ENCODE data around the gene CCDC33. TPM values are rescaled to one million over a fixed set of nuclear protein-coding genes. Genes with fewer than 3 reads are reported as not detected.

Gene CCDC33
- not detected for total RNA-seq

GRCh38 chr15:74235962-74236361 is at the start of gene CCDC33:
CCDC33 (plus strand) TSS chr15:74236326; CDS start chr15:74236720, 394 bp downstream.
- Mint-ChIP-seq H3K27me3 (ENCODE audit: low read depth) (no peaks in the 10 kb centered on the region), H3K27ac (peak within 1 kb of the TSS; percentile 33), H3K4me3 (no peak within 1 kb of the TSS), H3K4me1 (ENCODE audit: low read depth) (no peaks in the 10 kb centered on the region), H3K9me3 (no peaks in the 10 kb centered on the region), H3K36me3 (ENCODE audit: low read depth) (no peaks in the 10 kb centered on the region)
- DNase-seq, result no peak
- intact Hi-C loops (cut with micrococcal nuclease), result no loop called here
- CTCF ChIA-PET, result interaction anchor here (0.7 kb wide), 1 partner anchor 86 kb away, joined by 3 read pairs; no protein-coding TSS in a partner anchor

DNA sequence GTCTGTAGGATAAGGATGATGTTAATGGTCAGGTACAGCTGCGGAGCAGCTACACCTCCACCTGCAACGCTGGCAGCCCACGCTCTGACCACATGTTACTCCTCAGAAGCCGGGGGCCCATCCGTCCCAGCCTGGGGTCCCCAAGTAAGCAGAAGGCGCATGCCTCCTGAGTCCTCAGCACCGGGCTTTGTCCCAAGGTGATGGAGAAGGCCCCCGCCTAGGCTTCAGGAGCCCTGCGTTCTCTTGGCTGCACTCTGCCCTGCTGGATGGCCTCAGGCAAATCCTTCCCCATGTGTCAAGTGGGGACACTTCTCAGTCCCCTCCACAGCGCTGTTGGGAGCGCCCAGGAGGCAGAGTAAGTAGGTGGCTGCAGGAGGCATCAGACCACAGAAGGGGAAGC is 47.9 kb upstream of the CCDC33 start:
- intact Hi-C loops (cut with micrococcal nuclease), result no loop called here
- Mint-ChIP-seq H3K4me1 (ENCODE audit: low read depth) (no peaks in the 10 kb centered on the region), H3K27ac (no peak overlapping the region), H3K4me3 (no peak overlapping the region), H3K36me3 (ENCODE audit: low read depth) (no peaks in the 10 kb centered on the region), H3K27me3 (ENCODE audit: low read depth) (peaks cover 3% of the 10 kb centered on the region), H3K9me3 (no peaks in the 10 kb centered on the region)
- no peak for DNase-seq
- CTCF ChIA-PET, result no interaction called here

- Mint-ChIP-seq H3K4me1 (ENCODE audit: low read depth) (no peaks in the 10 kb centered on the region), H3K4me3 (no peak overlapping the region), H3K27ac (no peak overlapping the region), H3K27me3 (ENCODE audit: low read depth) (peaks cover 3% of the 10 kb centered on the region), H3K9me3 (no peaks in the 10 kb centered on the region), H3K36me3 (ENCODE audit: low read depth) (no peaks in the 10 kb centered on the region)
- intact Hi-C loops (cut with micrococcal nuclease), result no loop called here
- no peak for DNase-seq
- CTCF ChIA-PET, result no interaction called here
Observed at GRCh38 chr15:74191798-74192197, 44.3 kb upstream of the CCDC33 start.

DNA sequence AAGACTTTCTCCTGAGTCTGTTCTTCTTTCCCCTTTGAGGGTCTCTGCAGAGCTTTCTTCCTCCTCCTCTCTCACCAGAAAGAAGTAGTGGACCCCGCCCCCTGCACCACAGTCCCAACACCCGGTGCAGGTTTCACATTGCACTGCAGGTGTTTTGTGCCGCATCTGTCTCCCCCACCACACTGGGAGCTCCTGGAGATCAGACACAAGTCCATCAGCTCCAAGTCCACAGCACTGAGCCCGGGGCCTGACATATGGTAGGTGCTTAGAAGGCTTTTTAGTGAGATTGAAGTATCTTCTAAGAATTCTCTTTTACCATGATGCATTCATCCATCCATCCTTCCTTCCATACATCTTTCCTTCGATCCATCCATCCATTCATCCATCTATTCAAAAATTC is 43.4 kb upstream of the CCDC33 start:
- DNase-seq, result no peak
- intact Hi-C loops (cut with micrococcal nuclease), result no loop called here
- no peak overlapping the region for H3K4me3 Mint-ChIP-seq
- CTCF ChIA-PET, result interaction anchor here (0.6 kb wide), 1 partner anchor 167 kb away, joined by 3 read pairs; no protein-coding TSS in a partner anchor
- peaks cover 3% of the 10 kb centered on the region for H3K27me3 Mint-ChIP-seq (ENCODE audit: low read depth)
- H3K36me3 Mint-ChIP-seq (ENCODE audit: low read depth), result no peaks in the 10 kb centered on the region
- H3K27ac Mint-ChIP-seq, result no peak overlapping the region
- no peaks in the 10 kb centered on the region for H3K4me1 Mint-ChIP-seq (ENCODE audit: low read depth)
- H3K9me3 Mint-ChIP-seq, result no peaks in the 10 kb centered on the region

GRCh38 chr15:74193299-74193718 is 42.8 kb upstream of the CCDC33 start:
- CTCF ChIA-PET, result no interaction called here
- Mint-ChIP-seq H3K4me3 (no peak overlapping the region), H3K27ac (no peak overlapping the region), H3K27me3 (ENCODE audit: low read depth) (peaks cover 3% of the 10 kb centered on the region), H3K36me3 (ENCODE audit: low read depth) (no peaks in the 10 kb centered on the region), H3K9me3 (no peaks in the 10 kb centered on the region), H3K4me1 (ENCODE audit: low read depth) (no peaks in the 10 kb centered on the region)
- intact Hi-C loops (cut with micrococcal nuclease), result no loop called here
- no peak for DNase-seq

DNA sequence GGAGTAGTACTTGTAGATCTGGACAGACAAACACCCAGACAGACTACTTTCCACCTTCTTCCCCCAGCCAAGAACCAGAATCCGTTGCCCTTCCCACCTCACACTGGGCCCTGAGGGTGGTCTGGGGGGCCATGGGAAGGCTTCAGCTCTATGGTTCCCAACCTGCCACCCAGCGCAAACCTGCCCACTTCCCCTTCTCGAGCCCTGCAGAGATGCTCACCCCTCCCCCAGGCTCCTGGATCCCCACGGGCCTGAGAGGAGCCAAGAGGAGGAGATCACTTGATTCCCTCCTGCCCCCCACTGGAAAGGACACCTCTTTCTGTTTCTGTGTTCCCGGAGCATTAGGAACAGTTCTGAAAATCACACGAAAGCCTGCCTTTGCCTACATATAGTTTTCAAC is 42.2 kb upstream of the CCDC33 start:
- H3K36me3 Mint-ChIP-seq (ENCODE audit: low read depth), result no peaks in the 10 kb centered on the region
- peaks cover 3% of the 10 kb centered on the region for H3K27me3 Mint-ChIP-seq (ENCODE audit: low read depth)
- no peak for DNase-seq
- H3K27ac Mint-ChIP-seq, result no peak overlapping the region
- H3K4me1 Mint-ChIP-seq (ENCODE audit: low read depth), result no peaks in the 10 kb centered on the region
- H3K4me3 Mint-ChIP-seq, result no peak overlapping the region
- intact Hi-C loops (cut with micrococcal nuclease), result no loop called here
- H3K9me3 Mint-ChIP-seq, result no peaks in the 10 kb centered on the region
- CTCF ChIA-PET, result no interaction called here

DNA sequence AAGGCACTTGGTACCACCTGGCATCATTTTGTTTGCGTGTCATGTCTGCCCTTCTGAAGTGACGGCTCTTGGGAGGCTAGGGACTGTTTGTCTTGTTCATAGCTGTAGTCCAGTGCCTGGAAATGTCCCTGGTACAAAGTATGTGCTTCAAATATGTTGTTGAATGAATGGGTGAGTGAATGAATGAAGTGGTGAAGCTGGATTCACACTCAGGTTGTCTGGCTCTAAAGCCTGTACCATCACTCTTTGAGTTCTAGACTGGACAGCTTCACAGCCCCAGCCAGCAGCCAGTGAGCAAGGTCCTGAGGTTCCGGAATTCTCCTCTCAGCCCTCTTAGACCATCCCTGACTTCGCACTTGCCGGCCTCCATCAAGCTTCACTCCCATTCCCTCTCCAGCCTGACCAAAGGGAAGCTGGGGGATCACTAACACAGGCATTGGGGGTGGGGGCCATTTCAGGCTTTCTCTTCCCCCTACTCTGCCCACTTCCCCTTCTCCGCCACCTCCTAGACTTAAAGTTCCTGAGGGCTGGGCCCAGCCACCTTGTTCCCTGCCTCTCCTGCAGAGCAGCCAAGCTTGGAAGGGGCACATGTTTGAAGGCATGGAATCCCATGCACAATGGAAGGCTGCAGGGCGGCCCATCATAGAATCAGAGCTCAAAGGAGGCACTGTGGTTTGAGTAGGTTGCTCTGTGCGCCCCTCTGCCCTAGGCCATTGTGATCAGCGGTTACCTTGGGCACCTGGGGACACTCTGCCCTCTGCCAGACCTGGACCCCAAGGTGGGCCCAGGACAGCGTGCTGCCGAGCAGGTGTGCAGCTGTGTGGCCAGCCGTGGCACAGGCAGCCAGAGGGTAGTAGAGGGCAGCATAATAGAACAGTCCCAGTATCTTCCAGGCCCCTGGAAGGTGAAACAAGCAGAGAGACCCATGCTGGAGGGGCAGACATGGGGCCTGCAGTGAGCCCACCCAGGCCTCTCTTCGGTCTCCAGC is 41.3 kb upstream of the CCDC33 start:
- Mint-ChIP-seq H3K4me3 (no peak overlapping the region), H3K9me3 (no peaks in the 10 kb centered on the region), H3K36me3 (ENCODE audit: low read depth) (no peaks in the 10 kb centered on the region), H3K4me1 (ENCODE audit: low read depth) (no peaks in the 10 kb centered on the region), H3K27ac (no peak overlapping the region), H3K27me3 (ENCODE audit: low read depth) (peaks cover 3% of the 10 kb centered on the region)
- DNase-seq, result no peak
- CTCF ChIA-PET, result no interaction called here
- intact Hi-C loops (cut with micrococcal nuclease), result no loop called here

DNA sequence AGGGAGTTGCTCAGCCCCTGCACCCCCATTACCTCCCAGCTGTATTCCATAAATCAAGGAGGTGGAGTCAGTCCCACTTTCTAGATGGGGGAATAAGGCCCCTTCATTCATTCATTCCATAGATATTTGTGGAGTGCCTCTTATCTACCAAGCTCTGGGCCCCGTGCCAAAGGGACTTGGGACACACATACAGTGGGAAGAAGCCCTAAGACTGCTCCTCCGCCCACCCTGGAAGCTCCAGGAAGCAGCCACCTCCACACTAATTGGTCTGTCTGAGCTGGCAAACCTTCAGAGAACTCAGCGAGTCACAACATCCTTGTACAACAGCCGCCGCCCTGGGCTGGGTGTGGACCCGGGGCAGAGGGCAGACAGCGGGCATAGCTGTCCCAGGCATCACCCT is 40.0 kb upstream of the CCDC33 start:
- DNase-seq, result no peak
- Mint-ChIP-seq H3K4me1 (ENCODE audit: low read depth) (no peaks in the 10 kb centered on the region), H3K27ac (no peak overlapping the region), H3K36me3 (ENCODE audit: low read depth) (no peaks in the 10 kb centered on the region), H3K4me3 (no peak overlapping the region), H3K27me3 (ENCODE audit: low read depth) (peaks cover 3% of the 10 kb centered on the region), H3K9me3 (no peaks in the 10 kb centered on the region)
- CTCF ChIA-PET, result no interaction called here
- intact Hi-C loops (cut with micrococcal nuclease), result no loop called here

DNA sequence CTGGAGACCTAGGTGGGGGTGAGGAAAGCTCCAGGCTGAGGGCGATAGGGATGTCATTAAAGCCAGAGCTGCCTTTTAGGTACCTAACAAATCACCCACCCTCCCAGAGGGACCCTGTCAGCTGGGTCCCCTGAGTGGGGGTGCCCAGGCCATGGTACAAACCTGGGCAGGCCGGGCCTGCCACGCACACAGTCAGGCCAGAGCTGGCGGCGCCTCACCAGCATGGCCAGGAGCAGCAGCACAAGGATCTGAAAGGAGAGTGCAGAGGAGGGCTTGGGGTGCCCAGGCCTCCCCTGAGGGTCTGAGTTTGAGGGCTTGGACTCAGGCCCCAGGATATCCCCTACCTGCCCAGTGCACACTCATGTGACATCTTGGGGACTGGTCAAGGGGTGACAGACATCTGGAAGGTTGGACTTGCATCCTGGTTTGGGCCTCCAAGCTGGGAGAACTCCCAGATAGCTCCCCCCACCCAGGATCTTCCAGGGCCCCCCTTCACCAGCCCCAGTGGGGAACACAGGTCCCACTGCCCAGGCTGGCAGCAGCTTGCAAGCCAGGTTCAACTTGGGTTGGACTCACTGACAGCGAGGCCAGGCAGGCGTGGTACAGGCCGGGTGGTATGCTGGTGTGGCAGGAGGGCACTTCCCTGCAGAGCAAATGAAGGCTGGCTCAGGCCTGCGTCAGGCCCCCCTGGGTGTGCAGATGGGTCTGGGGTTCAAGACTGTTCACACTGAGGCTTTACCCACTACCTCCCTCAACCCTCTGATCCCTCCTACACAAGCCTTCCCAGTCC is 38.8 kb upstream of the CCDC33 start:
- Mint-ChIP-seq H3K4me3 (no peak overlapping the region), H3K9me3 (no peaks in the 10 kb centered on the region), H3K36me3 (ENCODE audit: low read depth) (no peaks in the 10 kb centered on the region), H3K4me1 (ENCODE audit: low read depth) (no peaks in the 10 kb centered on the region), H3K27me3 (ENCODE audit: low read depth) (peaks cover 6% of the 10 kb centered on the region), H3K27ac (no peak overlapping the region)
- intact Hi-C loops (cut with micrococcal nuclease), result no loop called here
- CTCF ChIA-PET, result interaction anchor here (0.7 kb wide), 1 partner anchor 27 kb away, joined by 3 read pairs; no protein-coding TSS in a partner anchor
- DNase-seq, result no peak

GRCh38 chr15:74199297-74199652 is 36.9 kb upstream of the CCDC33 start:
- CTCF ChIA-PET, result interaction anchor here (0.6 kb wide), 2 partner anchors 40 to 144 kb away, joined by 3 to 4 read pairs; no protein-coding TSS in a partner anchor

GRCh38 chr15:74200412-74200815 is 35.7 kb upstream of the CCDC33 start:
- no peak overlapping the region for H3K27ac Mint-ChIP-seq
- H3K9me3 Mint-ChIP-seq, result no peaks in the 10 kb centered on the region
- no peak overlapping the region for H3K4me3 Mint-ChIP-seq
- no peaks in the 10 kb centered on the region for H3K4me1 Mint-ChIP-seq (ENCODE audit: low read depth)
- DNase-seq, result peak; percentile 7
- peaks cover 6% of the 10 kb centered on the region for H3K27me3 Mint-ChIP-seq (ENCODE audit: low read depth)
- H3K36me3 Mint-ChIP-seq (ENCODE audit: low read depth), result no peaks in the 10 kb centered on the region
- CTCF ChIA-PET, result no interaction called here
- intact Hi-C loops (cut with micrococcal nuclease), result no loop called here

More at GRCh38 chr15:74199297-74199652, 36.9 kb upstream of the CCDC33 start:
- Mint-ChIP-seq H3K36me3 (ENCODE audit: low read depth) (no peaks in the 10 kb centered on the region), H3K27me3 (ENCODE audit: low read depth) (peaks cover 6% of the 10 kb centered on the region), H3K4me1 (ENCODE audit: low read depth) (no peaks in the 10 kb centered on the region), H3K4me3 (no peak overlapping the region), H3K27ac (no peak overlapping the region), H3K9me3 (no peaks in the 10 kb centered on the region)
- intact Hi-C loops (cut with micrococcal nuclease), result no loop called here
- no peak for DNase-seq

DNA sequence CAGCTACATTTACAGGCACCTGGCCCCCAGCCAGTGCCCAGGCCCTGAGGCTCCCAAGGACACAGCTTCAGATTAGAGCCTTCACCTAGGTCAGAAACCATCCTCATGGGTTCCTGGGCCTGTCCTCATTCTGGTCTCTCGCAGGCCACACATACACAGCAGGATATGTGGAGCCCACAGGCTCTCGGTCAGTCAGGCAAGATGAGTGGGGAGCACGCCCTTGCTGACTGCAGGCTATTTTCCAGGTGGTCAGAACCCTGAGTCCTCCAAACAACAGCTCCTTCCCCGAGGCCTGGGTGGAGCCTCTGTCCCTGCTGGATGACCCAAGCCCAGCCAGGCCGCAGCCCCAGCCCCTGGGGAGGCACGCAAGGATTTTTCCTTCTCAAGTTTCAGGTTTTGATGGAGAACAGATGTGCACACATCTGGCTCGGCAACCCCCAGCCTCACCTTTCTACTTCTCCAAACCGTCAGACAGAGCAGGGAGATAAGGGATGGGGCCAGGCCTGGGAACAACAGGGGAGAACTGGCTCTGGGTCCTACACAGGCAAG is 35.2 kb upstream of the CCDC33 start:
- no peaks in the 10 kb centered on the region for H3K4me1 Mint-ChIP-seq (ENCODE audit: low read depth)
- CTCF ChIA-PET, result no interaction called here
- H3K27ac Mint-ChIP-seq, result no peak overlapping the region
- intact Hi-C loops (cut with micrococcal nuclease), result no loop called here
- no peak for DNase-seq
- no peaks in the 10 kb centered on the region for H3K9me3 Mint-ChIP-seq
- H3K27me3 Mint-ChIP-seq (ENCODE audit: low read depth), result peaks cover 6% of the 10 kb centered on the region
- H3K36me3 Mint-ChIP-seq (ENCODE audit: low read depth), result no peaks in the 10 kb centered on the region
- no peak overlapping the region for H3K4me3 Mint-ChIP-seq

All from activated naive CD4-positive, alpha-beta T cell treated with anti-CD3 and anti-CD28 coated beads for 36 hours (primary cell).